ENCODE results near the gene ZNF614. TPM values are rescaled to one million over a fixed set of nuclear protein-coding genes. Genes with fewer than 3 reads are reported as not detected.
"Not testable (repeated sequence)": the region's sequence is repeated elsewhere in the genome, so short reads cannot be mapped to it uniquely, and the experiment has no call there.

Gene ZNF614
- 6.6 and 8.7 TPM in 2 replicates for total RNA-seq (2014; rRNA removed; shearing (Covaris generic); ENCODE audit: low replicate concordance)

DNA sequence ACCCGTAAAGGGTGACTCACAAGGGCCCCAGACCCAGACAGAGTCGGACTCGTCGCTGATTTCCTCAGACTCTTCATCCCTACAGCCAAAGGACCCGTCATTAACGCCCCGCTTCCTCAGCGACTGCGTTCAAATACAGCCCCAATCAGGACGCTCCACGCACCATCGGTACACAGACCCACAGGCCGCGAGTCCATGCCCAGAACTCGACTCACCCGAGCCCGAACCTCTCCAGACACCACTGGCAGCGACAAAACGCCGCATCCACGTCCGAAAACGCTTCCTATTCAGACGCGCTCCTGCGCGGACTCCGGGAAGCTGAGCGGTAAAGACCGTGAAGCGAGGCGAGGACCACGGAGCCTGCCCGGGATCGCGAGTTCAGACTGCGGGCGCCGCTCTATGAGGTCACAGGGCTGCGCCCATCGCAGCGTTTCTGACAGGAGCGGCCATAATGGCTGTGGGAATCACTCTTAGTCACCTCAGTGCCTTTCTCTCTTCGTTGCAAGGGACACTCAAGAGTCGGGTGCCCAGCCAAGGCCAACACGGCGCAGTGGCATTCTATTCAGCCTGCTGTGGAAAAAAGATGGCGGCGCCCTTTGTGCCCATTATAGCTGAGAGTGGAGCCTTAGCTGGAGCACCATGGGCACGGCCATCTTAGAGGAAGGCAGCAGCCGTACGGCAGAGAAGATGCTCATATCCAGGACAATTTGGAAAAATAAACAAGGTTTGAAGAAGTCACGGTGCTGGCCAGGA is at the start of gene ZNF614:
Gene ZNF614 (minus strand): TSS at position 353 of the 753 bp plus-strand sequence. CDS start 2,634 bp downstream, outside the sequence.
- DNase-seq (ENCODE audit: low read depth), result peak; percentile 90
- in situ Hi-C loops (cut with HindIII; ENCODE audit: low pct_unique_long_range_greater_than_20kb, low sequenced_read_pairs), result no loop called here

DNA sequence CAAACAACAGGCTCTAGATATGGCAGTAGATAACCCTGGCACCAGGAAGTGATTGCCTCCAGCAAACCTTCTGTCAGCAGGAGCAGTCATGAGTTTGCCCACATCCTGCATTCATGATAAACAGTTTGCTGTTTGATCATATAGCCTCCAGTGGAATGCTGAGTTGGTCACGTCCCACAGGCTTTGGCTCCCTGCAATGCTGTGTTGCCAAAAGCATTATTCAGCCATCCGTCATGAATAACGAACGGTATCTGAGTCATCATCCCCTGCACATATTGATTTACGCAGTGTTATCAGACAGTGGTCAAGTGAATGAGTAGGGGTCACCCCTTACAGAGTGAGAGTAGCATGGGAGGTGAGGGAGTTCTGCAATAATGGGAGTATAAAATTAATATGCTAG is 42.3 kb upstream of the ZNF614 start:
- DNase-seq (ENCODE audit: low read depth), result no peak
- in situ Hi-C loops (cut with HindIII; ENCODE audit: low pct_unique_long_range_greater_than_20kb, low sequenced_read_pairs), result no loop called here

DNA sequence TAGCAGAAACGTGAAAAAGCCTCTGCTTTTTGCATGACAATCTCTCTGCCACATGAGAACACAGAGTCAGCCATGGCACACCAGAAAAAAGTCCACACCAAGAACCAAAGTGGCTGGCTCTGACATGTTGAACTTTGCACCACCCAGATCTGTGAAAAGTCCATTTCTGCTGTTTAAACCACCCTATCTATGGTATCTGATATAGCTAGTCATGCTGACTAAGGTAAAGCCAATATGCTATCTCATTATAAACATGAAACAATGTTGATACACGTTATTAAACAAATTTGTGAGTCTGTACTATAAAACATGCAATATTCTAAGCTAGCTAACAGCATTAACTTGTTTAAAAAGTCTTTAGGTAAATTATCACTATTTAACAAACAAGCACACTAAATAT is 41.5 kb upstream of the ZNF614 start:
- in situ Hi-C loops (cut with HindIII; ENCODE audit: low pct_unique_long_range_greater_than_20kb, low sequenced_read_pairs), result no loop called here
- no peak for DNase-seq (ENCODE audit: low read depth)

DNA sequence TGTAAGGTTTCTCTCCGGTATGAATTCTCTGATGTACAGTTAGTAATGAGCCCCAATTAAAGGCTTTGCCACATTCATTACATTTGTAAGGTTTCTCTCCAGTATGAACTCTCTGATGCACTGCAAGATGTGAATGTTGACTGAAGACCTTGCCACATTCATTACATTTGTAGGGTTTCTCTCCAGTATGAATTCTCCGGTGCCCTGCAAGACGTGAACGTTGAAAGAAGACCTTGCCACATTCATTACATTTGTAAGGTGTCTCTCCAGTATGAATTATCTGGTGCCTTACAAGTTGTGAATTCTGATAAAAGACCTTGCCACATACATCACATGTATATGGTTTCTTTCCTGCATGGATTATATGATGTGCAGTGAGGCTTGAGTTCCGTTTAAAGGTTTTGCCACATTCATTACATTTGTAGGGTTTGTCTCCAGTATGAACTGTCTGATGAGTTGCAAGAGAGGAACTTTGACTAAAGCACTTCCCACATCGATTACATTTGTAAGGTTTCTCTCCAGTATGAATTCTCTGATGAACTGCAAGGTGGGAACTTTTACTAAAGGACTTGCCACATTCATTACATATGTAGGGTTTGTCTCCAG is 38.2 kb upstream of the ZNF614 start:
- no peak for DNase-seq (ENCODE audit: low read depth)
- in situ Hi-C loops (cut with HindIII; ENCODE audit: low pct_unique_long_range_greater_than_20kb, low sequenced_read_pairs), result no loop called here

DNA sequence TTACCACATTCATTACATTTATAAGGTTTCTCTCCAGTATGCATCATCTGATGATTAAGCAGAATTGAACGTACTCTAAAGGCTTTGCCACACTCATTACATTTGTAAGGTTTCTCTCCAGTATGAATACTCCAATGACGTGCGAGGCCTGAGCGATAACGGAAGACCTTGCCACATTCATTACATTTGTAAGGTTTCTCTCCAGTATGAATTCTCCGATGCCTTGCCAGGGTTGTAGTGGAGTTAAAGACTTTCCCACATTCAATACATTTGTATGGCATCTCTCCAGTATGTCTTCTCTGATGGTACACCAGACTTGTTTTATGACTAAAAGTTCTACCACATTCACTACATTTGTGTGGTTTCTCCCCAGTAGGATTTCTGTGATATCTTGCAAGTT is 37.2 kb upstream of the ZNF614 start:
- DNase-seq (ENCODE audit: low read depth), result no peak
- in situ Hi-C loops (cut with HindIII; ENCODE audit: low pct_unique_long_range_greater_than_20kb, low sequenced_read_pairs), result no loop called here

DNA sequence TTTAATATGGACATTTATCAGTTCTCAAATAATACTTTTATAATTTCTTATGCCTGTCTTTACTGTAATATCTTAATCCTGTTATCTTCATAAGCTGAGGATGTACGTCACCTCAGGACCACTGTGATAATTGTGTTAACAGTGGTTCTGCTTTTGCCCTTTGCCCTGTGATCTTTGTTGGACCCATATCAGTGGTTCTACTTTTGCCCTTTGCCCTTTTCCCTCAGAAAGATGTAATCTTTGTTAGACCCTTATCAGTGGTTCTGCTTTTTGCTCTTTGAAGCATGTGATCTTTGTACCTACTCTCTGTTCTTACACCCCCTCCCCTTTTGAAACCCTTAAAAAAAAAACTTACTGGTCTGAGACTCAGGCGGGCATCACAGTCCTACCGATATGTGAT is 28.3 kb upstream of the ZNF614 start:
- in situ Hi-C loops (cut with HindIII; ENCODE audit: low pct_unique_long_range_greater_than_20kb, low sequenced_read_pairs); DNase-seq (ENCODE audit: low read depth): not testable (repeated sequence)

DNA sequence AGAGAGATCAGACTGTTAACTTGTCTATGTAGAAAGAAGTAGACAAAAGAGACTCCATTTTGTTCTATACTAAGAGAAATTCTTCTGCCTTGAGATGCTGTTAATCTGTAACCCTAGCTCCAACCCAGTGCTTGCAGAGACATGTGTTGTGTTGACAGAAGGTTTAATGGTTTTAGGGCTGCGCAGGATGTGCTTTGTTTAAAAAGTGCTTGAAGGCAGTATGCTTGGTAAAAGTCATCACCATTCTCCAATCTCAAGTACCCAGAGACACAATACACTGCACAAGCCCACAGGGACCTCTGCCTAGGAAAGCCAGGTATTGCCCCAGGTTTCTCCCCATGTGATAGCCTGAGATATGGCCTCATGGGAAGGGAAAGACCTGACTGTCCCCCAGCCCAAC is 23.6 kb upstream of the ZNF614 start:
- DNase-seq (ENCODE audit: low read depth); in situ Hi-C loops (cut with HindIII; ENCODE audit: low pct_unique_long_range_greater_than_20kb, low sequenced_read_pairs): not testable (repeated sequence)

DNA sequence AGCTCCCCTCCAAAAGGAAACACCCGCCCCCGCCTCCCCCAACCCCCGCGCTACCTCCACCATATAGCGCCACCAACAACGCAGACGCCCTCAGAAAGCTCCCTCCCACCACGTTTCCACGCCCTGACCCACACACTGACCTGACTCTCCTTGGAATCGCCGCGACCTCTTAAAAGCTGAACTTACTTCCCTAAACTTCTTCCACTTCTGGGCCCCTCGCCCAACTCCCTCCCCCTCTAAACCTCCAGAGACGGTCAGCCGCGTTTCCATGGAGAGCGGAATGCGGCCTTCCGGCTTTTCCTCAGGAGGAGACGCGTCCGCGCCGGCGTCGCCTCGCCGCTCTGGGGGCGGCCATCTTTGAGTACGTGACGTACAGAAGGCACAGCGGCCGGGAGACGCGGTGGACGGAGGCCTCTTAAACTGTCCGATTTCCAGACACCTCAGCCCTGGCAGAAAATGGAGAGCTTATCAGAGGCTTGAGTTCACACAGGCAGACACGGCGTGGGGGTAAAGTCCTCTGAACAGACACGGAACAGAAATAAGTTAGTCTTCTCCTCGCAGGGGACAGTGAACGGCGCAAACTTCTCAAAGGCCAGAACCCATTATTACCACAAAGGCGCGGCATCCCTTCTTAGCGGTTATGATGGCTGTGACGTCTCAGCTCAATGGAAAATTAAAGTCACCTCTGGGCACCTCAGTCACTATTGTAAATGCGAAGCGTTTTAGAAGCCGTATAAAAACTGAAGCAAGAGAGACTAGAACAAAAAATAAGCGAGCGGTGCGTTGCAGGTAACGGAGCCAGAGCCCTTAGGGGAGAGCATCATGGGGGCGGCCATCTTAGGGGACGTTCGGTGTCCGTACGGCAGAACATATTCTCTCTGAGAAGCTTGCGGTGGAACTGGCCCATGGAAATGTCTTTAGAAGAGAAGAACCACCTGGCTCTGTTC is 20.6 kb upstream of the ZNF614 start, which contains the start of gene ZNF432:
Gene ZNF432 (minus strand): TSS at position 284 of the 947 bp plus-strand sequence. CDS start 1,970 bp downstream, outside the sequence.
- in situ Hi-C loops (cut with HindIII; ENCODE audit: low pct_unique_long_range_greater_than_20kb, low sequenced_read_pairs), result no loop called here

DNA sequence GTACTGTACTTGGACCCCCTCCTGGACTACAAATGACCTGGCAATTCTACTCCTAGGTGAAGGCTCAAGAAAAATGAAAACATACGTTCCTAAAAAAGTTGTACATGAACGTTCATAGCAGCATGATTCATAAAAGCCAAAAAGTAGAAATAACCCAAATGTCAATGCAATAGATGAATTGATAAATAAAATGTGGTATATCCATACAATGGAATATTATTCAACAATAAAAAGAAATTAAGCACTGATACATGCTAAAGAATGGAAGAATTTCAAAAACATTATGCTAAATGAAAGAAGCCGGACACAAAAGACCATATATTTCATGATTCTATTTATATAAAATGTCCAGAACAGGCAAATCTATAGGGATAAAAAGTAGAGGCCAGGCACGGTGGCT is 11.0 kb upstream of the ZNF614 start:
- DNase-seq (ENCODE audit: low read depth), result no peak
- in situ Hi-C loops (cut with HindIII; ENCODE audit: low pct_unique_long_range_greater_than_20kb, low sequenced_read_pairs), result no loop called here

More for the DNA sequence above, 20.6 kb upstream of the ZNF614 start, which contains the start of gene ZNF432:
- DNase-seq (ENCODE audit: low read depth), result peak; percentile 93

DNA sequence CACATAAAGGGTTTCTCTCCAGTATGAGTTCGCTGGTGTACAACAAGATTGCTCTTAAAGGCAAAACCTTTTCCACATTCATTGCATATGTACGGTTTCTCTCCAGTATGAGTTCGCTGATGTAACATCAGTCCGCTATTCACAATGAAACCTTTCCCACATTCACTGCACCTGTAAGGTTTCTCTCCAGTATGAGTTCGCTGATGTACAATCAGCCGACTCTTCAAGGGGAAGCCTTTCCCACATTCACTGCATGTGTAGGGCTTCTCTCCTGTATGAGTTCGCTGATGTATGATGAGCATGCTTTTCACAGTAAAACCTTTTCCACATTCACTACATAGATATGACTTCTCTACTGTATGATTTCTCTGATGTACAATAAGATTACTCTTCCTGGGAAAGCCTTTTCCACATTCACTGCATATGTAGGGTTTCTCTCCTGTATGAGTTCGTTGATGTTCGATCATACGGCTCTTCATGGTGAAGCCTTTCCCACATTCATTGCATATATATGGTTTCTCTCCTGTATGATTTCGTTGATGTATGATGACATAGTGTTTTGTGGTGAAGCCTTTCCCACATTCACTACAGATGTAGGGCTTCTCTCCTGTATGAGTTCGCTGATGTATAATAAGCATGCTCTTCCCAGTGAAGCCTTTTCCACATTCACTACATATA is 6.0 kb upstream of the ZNF614 start:
- in situ Hi-C loops (cut with HindIII; ENCODE audit: low pct_unique_long_range_greater_than_20kb, low sequenced_read_pairs), result no loop called here
- DNase-seq (ENCODE audit: low read depth), result peak; percentile 38

DNA sequence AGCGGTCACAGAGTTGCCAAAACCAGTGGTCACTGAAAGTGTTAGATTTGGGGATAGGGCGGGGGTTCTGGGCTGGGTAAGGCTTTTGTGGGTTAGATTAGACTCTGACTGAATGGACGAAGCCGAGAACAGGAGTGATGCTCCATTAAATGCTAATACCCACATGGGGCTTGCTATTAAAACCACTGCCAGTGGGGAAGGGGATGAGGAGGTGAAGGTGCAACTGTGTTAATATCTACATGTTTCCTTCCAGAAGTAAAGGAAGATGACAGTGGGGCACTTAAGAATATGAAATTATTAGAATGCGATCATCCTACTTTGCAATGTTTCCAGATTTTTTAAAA is 573 bp upstream of the ZNF614 start:
- no peak for DNase-seq (ENCODE audit: low read depth)
- in situ Hi-C loops (cut with HindIII; ENCODE audit: low pct_unique_long_range_greater_than_20kb, low sequenced_read_pairs), result no loop called here

DNA sequence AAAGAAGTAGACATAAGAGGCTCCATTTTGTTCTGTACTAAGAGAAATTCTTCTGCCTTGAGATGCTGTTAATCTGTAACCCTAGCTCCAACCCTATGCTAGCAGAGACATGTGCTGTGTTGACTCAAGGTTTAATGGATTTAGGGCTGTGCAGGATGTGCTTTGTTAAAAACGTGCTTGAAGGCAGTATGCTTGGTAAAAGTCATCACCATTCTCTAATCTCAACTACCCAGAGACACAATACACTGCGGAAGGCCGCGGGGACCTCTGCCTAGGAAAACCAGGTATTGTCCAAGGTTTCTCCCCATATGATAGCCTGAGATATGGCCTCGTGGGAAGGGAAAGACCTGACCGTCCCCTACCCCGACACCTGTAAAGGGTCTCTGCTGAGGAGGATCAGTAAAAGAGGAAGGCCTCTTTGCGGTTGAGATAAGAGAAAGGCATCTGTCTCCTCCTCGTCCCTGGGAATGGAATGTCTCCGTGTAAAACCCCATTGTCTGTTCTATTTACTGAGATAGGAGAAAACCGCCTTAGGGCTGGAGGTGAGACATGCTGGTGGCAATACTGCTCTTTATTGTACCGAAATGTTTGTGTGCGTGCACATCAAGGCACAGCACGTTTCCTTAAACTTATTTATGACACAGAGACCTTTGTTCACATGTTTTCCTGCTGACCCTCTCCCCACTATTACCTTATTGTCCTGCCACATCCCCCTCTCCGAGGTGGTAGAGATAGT is 1.8 kb downstream of the ZNF614 start:
- DNase-seq (ENCODE audit: low read depth); in situ Hi-C loops (cut with HindIII; ENCODE audit: low pct_unique_long_range_greater_than_20kb, low sequenced_read_pairs): not testable (repeated sequence)

DNA sequence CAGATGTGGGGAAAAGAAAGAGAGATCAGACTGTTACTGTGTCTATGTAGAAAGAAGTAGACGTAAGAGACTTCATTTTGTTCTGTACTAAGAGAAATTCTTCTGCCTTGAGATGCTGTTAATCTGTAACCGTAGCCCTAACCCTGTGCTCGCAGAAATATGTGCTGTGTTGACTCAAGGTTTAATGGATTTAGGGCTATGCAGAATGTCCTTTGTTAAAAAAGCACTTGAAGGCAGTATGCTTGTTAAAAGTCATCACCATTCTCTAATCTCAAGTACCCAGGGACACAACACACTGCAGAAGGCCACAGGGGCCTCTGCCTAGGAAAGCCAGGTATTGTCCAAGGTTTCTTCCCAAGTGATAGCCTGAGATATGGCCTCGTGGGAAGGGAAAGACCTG is 3.7 kb downstream of the ZNF614 start:
- in situ Hi-C loops (cut with HindIII; ENCODE audit: low pct_unique_long_range_greater_than_20kb, low sequenced_read_pairs); DNase-seq (ENCODE audit: low read depth): not testable (repeated sequence)

DNA sequence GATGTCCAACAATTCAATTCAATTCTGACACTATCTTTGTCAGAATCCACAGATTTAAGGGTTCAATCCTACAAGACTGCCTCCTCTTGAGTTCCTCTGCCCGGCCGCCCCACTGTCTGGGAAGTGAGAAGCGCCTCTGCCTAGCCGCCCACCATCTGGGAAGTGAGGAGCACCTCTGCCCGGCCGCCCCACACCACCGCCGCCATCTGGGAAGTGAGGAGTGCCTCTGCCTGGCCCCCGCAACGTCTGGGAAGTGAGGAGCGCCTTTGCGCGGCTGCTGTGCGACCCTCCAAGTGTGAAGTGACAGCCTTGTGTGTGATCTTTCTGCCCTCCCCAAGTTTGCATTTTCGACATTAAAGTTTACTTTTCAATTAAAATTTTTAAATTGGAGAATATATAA is 6.0 kb downstream of the ZNF614 start:
- DNase-seq (ENCODE audit: low read depth), result no peak
- in situ Hi-C loops (cut with HindIII; ENCODE audit: low pct_unique_long_range_greater_than_20kb, low sequenced_read_pairs), result no loop called here

DNA sequence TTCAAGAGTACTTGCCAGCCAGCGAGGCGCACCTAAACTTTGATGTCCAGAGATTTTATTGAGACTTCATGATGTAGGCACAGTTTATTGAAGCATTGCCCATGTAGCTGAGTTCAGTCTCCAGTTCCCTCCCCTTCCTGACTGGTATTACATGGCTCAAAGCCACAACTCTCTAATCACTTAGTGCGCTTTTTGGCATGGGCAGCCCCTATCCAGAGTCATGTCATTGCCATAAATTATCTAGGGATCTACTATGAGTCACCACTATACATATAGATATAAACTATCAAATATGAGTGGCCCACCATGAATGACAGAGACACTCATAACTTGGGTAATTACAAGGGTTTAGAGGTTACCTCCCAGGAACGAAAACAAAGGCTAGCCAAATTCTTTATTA is 7.7 kb downstream of the ZNF614 start:
- in situ Hi-C loops (cut with HindIII; ENCODE audit: low pct_unique_long_range_greater_than_20kb, low sequenced_read_pairs), result no loop called here
- DNase-seq (ENCODE audit: low read depth), result no peak

DNA sequence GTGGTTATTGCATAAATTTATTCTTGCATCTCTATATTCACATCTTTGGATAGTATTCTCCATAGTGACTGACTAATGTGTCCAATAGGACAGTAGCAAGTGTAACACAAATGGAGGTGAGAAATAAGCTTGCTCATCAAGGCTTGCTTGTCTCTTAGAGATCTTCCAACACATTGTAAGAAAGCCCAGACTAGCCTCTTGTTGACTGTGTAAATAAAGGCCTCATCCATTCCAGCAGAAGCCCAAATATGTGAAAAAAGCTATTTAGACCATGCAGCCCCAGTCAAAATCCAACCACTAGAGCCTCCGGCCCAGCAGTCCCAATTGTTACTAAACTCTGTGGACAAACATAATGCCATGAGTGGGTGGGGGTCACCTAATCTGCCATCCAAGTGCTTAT is 17.5 kb downstream of the ZNF614 start:
- in situ Hi-C loops (cut with HindIII; ENCODE audit: low pct_unique_long_range_greater_than_20kb, low sequenced_read_pairs), result no loop called here
- DNase-seq (ENCODE audit: low read depth), result no peak

DNA sequence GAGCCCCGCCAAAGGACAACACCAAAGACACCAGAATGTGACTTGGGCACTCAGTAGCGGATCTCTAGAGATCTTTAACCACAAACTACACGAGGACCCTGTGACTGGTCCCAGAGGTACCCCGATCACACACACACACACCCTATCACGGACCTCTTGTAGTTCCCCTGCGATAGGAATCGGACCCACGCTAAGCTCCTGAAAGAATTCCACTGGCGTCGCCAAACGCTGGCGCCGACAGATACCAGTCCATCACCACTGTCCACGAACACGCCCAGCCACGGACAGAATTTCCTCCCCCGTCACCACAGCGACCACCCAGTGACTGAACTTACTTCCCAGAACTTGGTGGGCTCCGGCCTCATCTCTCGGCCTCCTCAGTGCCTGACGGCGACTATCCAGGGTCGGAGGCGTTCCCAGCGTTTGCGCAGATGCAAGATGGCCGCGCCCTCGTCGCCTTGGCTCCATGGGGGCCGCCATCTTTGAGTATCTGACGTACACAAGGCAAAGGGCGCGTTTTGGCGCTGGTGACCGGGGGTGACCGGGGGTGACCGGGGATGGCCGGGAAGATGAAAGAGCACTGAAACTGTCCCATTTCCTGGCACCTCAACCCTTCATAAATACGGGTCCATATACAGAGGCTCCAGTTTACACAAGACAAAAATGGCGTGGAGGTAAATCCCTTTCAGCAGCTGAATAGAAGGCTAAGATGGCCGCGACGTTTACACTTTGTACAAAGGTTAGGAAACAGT is 20.2 kb downstream of the ZNF614 start, which contains the start of gene ZNF615:
Gene ZNF615 (minus strand): TSS at position 406 of the 752 bp plus-strand sequence. CDS start 4,500 bp downstream, outside the sequence.
- peak; percentile 85 for DNase-seq (ENCODE audit: low read depth)
- in situ Hi-C loops (cut with HindIII; ENCODE audit: low pct_unique_long_range_greater_than_20kb, low sequenced_read_pairs), result no loop called here
